Measurements from ENCODE around the gene DSCAM.

Gene DSCAM

DNA sequence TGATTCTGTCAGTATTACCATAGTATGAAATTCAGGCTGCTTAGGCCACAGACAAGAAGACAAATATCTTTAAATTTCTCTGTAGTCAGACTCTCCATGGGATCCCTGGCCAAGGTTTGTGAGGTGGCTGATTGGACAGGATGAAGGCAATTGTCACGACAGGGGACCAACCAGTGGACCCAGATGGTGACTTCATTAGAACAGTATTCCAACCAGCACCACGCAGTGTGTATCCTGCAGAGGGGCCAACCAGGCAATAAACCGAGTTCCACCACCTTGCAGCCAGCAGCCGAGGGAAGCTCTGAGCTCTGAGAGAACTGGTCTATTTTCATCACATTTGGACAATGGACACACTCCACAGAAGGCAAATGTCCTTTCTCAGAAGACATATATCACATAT, 16.1 kb downstream of the DSCAM start:
- Histone ChIP-seq H3K4me3 (ENCODE audit: low read depth, low read length, poor library complexity, severe bottlenecking) (no peak overlapping the region), H3K27me3 (ENCODE audit: insufficient read depth, low read length) (no peaks in the 10 kb centered on the region), H3K79me2 (ENCODE audit: insufficient read depth, low read length) (no peaks in the 10 kb centered on the region), H3K9me2 (ENCODE audit: low read depth, low read length) (no peaks in the 10 kb centered on the region), H3K9ac (ENCODE audit: low read length) (no peak overlapping the region), H3K4me1 (ENCODE audit: insufficient read depth, low read length, severe bottlenecking) (no peaks in the 10 kb centered on the region), H3F3A (ENCODE audit: insufficient read depth, low read length) (no peaks in the 10 kb centered on the region), H4K20me1 (ENCODE audit: insufficient read depth, low read length) (no peaks in the 10 kb centered on the region), H3K4me2 (ENCODE audit: low read length) (no peak overlapping the region), H3K36me3 (ENCODE audit: insufficient read depth, low read length) (no peaks in the 10 kb centered on the region), H2AFZ (ENCODE audit: low read length) (no peak overlapping the region), H3K9me3 (ENCODE audit: low read length) (no peaks in the 10 kb centered on the region), H3K27ac (ENCODE audit: low read depth, low read length, poor library complexity, severe bottlenecking) (no peak overlapping the region)
- TF ChIP-seq EZH2 (IDR thresholded peaks at IDR 0.05; ENCODE audit: borderline replicate concordance, low read length): no peak
- TF ChIP-seq, protein P1, sequence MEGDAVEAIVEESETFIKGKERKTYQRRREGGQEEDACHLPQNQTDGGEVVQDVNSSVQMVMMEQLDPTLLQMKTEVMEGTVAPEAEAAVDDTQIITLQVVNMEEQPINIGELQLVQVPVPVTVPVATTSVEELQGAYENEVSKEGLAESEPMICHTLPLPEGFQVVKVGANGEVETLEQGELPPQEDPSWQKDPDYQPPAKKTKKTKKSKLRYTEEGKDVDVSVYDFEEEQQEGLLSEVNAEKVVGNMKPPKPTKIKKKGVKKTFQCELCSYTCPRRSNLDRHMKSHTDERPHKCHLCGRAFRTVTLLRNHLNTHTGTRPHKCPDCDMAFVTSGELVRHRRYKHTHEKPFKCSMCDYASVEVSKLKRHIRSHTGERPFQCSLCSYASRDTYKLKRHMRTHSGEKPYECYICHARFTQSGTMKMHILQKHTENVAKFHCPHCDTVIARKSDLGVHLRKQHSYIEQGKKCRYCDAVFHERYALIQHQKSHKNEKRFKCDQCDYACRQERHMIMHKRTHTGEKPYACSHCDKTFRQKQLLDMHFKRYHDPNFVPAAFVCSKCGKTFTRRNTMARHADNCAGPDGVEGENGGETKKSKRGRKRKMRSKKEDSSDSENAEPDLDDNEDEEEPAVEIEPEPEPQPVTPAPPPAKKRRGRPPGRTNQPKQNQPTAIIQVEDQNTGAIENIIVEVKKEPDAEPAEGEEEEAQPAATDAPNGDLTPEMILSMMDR (IDR thresholded peaks at IDR 0.05; ENCODE audit: low read length): no peak

DNA sequence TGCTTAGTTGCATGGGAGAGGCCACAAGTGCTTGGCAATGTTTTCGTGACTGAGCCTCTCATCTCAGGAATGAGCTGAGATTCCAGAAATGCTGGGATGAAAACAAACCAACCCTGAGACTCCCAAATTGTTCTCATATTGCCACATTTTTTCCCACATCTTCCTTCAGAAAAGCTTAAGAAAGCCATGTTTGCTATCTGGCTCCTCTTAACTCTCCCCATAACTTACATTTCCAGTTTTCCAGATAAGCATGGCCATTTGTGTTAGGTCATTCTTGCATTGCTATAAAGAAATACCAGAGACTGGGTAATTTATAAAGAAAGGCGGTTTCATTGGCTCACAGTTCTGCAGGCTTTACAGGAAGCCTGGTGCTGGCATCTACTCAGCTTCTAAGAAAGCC, 17.2 kb downstream of the DSCAM start:
- Histone ChIP-seq H3K4me2 (ENCODE audit: low read length) (no peak overlapping the region), H3K4me3 (ENCODE audit: low read depth, low read length, poor library complexity, severe bottlenecking) (no peak overlapping the region), H3F3A (ENCODE audit: insufficient read depth, low read length) (no peaks in the 10 kb centered on the region), H3K4me1 (ENCODE audit: insufficient read depth, low read length, severe bottlenecking) (no peaks in the 10 kb centered on the region), H3K79me2 (ENCODE audit: insufficient read depth, low read length) (no peaks in the 10 kb centered on the region), H2AFZ (ENCODE audit: low read length) (no peak overlapping the region), H3K9me2 (ENCODE audit: low read depth, low read length) (no peaks in the 10 kb centered on the region), H3K9me3 (ENCODE audit: low read length) (no peaks in the 10 kb centered on the region), H3K9ac (ENCODE audit: low read length) (no peak overlapping the region), H3K27me3 (ENCODE audit: insufficient read depth, low read length) (no peaks in the 10 kb centered on the region), H3K27ac (ENCODE audit: low read depth, low read length, poor library complexity, severe bottlenecking) (no peak overlapping the region), H4K20me1 (ENCODE audit: insufficient read depth, low read length) (no peaks in the 10 kb centered on the region), H3K36me3 (ENCODE audit: insufficient read depth, low read length) (no peaks in the 10 kb centered on the region)
- TF ChIP-seq, protein P1 (IDR thresholded peaks at IDR 0.05; ENCODE audit: low read length): no peak
- TF ChIP-seq EZH2 (IDR thresholded peaks at IDR 0.05; ENCODE audit: borderline replicate concordance, low read length): no peak

DNA sequence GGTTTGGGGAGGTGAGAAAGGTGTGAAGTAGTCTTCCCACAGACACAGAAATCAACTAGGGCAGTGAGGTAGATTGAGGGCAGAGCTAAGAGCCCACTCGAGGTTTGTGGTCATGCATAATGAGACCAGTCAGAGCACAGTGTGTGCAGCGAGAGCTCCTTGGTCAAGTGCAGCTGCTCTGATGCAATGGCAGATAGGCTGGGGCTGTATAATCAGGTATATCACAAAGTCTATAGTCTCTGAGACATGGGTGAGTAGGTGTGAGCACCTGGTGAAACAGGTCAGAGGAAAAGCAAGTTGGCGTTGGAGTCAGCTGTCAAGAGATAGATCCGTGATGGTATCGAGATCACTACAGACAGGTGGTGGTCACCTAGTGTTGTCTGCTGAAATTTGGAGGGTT, 17.6 kb downstream of the DSCAM start:
- no peak overlapping the region for H2AFZ ChIP-seq (ENCODE audit: low read length)
- no peak for TF ChIP-seq EZH2 (IDR thresholded peaks at IDR 0.05; ENCODE audit: borderline replicate concordance, low read length)
- TF ChIP-seq, protein P1 (IDR thresholded peaks at IDR 0.05; ENCODE audit: low read length): no peak
- H3K9ac ChIP-seq (ENCODE audit: low read length): no peak overlapping the region
- H3K4me2 ChIP-seq (ENCODE audit: low read length): no peak overlapping the region
- H3F3A ChIP-seq (ENCODE audit: insufficient read depth, low read length): no peaks in the 10 kb centered on the region
- H3K4me3 ChIP-seq (ENCODE audit: low read depth, low read length, poor library complexity, severe bottlenecking): no peak overlapping the region
- H3K9me3 ChIP-seq (ENCODE audit: low read length): no peaks in the 10 kb centered on the region
- no peaks in the 10 kb centered on the region for H3K9me2 ChIP-seq (ENCODE audit: low read depth, low read length)
- H3K79me2 ChIP-seq (ENCODE audit: insufficient read depth, low read length): no peaks in the 10 kb centered on the region
- H4K20me1 ChIP-seq (ENCODE audit: insufficient read depth, low read length): no peaks in the 10 kb centered on the region
- no peak overlapping the region for H3K27ac ChIP-seq (ENCODE audit: low read depth, low read length, poor library complexity, severe bottlenecking)
- no peaks in the 10 kb centered on the region for H3K27me3 ChIP-seq (ENCODE audit: insufficient read depth, low read length)
- H3K4me1 ChIP-seq (ENCODE audit: insufficient read depth, low read length, severe bottlenecking): no peaks in the 10 kb centered on the region
- no peaks in the 10 kb centered on the region for H3K36me3 ChIP-seq (ENCODE audit: insufficient read depth, low read length)

All from OCI-LY1 (cell line).